Fibroblast of villous mesenchyme (primary cell): Measurements from ENCODE around the gene AKAP13. TPM values are rescaled to one million over a fixed set of nuclear protein-coding genes. Genes with fewer than 3 reads are reported as not detected.

Source experiments
- DNase-seq: peaks from one replicate; pipeline ENCODE4 v3.0.0-alpha.2; 2010; ENCODE audit warnings: low read depth
- H3K4me3 ChIP-seq: 2 replicates; pipeline ENCODE4 v1.5.1; 2011; ENCODE audit warnings: low read depth, mild to moderate bottlenecking, low read length
- total RNA-seq: library from RNA; depleted of rRNA; stranded (reverse); fragments of >200 nt; gene quantifications from 2 replicates; pipeline ENCODE4 v1.2.3, GENCODE V29; 2012
- TF ChIP-seq, protein P1 (sequence below): IDR thresholded peaks from 2 replicates; pipeline ENCODE4 v1.5.1; 2012; ENCODE audit warnings: low read depth, mild to moderate bottlenecking, low read length; ENCODE audit not compliant: insufficient read depth

The AKAP13 gene
- total RNA-seq, 1 donor, result 164 TPM

DNA sequence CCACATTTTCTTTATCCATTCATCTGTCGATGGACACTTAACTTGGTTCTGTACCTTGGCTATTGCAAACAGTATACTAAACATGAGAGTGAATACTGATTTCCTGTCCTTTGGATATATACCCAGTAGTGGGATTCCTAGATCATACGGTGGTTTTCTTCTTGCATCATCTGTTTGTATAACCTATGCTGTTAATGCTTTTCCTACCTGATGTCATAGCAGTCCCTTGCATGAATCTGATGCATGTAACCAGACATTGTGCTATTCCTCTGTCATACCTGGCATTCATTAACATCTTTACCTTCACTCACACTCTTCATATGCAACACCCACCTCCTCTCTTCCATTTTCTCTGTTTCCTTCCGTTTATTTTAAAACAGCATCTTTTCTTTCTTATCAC lies 229.1 kb downstream of the AKAP13 start:
- TF ChIP-seq, protein P1, sequence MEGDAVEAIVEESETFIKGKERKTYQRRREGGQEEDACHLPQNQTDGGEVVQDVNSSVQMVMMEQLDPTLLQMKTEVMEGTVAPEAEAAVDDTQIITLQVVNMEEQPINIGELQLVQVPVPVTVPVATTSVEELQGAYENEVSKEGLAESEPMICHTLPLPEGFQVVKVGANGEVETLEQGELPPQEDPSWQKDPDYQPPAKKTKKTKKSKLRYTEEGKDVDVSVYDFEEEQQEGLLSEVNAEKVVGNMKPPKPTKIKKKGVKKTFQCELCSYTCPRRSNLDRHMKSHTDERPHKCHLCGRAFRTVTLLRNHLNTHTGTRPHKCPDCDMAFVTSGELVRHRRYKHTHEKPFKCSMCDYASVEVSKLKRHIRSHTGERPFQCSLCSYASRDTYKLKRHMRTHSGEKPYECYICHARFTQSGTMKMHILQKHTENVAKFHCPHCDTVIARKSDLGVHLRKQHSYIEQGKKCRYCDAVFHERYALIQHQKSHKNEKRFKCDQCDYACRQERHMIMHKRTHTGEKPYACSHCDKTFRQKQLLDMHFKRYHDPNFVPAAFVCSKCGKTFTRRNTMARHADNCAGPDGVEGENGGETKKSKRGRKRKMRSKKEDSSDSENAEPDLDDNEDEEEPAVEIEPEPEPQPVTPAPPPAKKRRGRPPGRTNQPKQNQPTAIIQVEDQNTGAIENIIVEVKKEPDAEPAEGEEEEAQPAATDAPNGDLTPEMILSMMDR, result no peak
- DNase-seq, result no peak
- H3K4me3 ChIP-seq, result no peak overlapping the region

DNA sequence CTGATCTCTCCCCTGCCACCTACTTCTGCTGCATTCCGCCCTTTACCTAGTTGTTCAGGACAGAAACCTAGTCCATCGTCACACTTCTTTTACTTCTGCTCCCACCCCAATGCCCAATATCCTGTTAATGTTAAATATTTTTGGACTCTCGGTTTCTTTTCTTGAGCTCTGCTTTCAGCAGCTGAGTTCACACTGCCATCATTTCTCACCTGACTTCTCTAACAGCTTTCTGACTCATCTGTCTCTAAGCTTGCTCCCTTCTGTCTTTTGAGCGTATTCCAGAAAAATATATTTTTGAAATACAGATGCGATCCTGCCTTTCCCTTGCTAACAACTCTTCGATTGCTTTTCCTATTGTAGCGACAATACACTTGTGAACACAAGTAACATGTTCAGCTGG lies 231.0 kb downstream of the AKAP13 start:
- TF ChIP-seq, protein P1, result no peak
- H3K4me3 ChIP-seq, result no peak overlapping the region
- no peak for DNase-seq

DNA sequence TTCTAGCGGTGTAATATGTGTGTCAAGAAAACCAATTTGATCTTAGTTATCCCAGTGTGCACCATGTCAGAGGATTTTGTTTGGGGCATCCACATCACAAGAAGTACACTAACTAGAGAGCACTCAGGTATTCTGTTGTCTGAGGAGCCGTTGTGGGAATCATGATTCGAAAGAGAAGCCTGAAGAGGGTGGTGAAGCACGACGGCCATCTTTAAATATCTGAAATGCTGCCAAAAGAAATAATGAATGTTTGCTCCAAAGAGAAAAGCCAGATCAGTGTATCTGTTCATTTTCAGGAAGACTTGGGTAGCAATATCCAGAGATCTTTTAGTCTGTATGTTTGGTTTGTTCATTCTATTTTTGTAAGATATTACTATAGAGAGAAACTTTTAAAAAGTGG lies 233.7 kb downstream of the AKAP13 start:
- DNase-seq, result peak; percentile 52
- H3K4me3 ChIP-seq, result no peak overlapping the region
- TF ChIP-seq, protein P1, result no peak

DNA sequence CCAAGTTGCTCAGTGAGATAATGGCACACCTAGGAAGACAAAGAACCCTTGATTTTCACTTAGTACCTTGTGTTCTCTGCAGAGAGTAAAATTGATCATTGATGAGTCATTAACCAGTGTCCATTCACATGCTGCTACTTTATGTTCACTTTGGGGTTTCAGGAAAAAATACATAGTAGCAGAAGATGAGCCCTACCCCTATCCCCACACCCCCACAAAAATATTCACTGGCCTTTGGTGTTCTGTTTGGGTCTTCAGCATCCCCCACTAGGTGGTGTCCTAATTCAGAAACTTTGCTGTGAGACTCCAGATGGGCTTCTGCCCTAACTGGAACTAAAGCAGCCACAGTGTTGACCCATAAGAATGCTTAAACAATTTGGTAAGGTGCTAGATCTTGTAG lies 235.5 kb downstream of the AKAP13 start:
- H3K4me3 ChIP-seq, result no peak overlapping the region
- peak; percentile 77 for DNase-seq
- TF ChIP-seq, protein P1, result peak; percentile 64

DNA sequence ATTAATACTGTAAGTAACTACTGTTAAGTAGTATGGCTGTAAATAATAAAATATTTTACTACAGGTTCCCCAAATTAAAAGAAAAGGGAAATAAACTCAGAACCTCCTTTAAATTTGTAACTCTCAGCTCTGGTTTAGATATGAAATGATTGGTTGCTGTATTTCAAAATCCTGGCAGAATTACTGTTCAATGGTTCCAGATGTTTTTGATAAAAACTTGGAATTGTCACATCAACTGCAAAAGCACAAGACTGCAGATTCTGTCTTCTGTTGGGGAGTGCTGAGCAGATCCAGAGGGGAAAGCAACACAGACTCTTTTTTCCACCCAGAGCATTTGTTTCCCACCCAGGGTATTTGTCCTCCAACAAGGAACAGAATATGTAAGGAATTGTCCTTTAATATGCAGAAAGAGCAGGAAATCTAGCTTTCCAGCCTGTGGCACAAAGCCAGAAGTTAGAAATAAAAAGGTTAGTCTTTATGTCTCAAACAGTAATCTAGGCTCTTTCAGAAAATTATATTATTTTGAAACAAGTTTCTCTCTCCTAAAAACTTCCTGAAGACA lies 236.2 kb downstream of the AKAP13 start:
- no peak overlapping the region for H3K4me3 ChIP-seq
- TF ChIP-seq, protein P1, result no peak
- DNase-seq, result no peak

DNA sequence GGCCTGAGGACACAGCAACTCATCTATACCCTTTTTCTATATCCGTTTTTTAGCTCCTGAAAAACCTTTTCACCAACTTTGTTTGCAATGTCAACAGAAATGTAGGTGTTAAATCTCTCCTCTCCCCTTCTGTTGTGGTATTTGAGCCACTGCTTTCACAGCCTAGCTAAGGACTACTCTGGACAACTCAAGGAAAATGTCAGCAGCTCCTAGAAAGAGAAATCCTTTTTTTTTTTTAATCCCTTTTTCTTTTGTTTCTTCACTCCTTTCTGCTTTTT lies 237.8 kb downstream of the AKAP13 start:
- no peak for DNase-seq
- TF ChIP-seq, protein P1, result no peak
- H3K4me3 ChIP-seq, result peak overlapping the region; percentile 60

DNA sequence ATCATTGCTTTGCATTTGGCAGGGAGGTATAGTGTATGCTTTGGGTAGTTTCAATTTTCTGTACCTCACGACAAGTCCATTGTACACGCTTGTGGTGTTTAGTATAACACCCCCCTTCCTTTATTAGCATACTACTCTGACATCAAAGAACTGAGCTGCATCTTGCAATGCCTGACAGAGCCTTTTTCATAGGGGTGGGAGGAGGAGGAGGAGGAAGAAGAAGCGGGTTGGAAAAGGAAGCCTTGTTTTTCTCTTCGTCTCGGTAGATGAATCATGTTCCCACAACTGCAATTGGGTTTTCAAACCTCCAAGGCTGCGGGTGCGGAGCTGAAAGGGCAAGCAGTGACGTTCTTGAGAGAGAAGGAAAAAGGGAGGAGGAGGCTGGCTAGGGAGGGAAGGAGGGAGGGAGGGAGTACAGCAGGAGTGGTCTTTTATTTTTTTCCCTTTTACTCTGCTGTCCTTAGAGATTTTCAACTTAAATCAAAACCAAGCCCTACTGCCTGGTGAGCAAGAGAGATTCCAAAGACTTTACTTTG lies 238.6 kb downstream of the AKAP13 start:
- peak overlapping the region; percentile 60 for H3K4me3 ChIP-seq
- peak; percentile 99 for DNase-seq
- TF ChIP-seq, protein P1, result no peak
